C4-2B (cell line): ENCODE data around the gene CENPC.

ENCODE experiments used
- ZFX ChIP-seq: fragments of 450-650 bp; IDR thresholded peaks from 2 replicates; pipeline ENCODE4 v1.6.1; 2017
- TF ChIP-seq, protein P1 (sequence below): fragments of 450-650 bp; conservative IDR thresholded peaks from 2 replicates; pipeline ENCODE4 v1.5.1; 2017; ENCODE audit warnings: mild to moderate bottlenecking

GRCh38 chr4:67556436-67556835 is 11.1 kb upstream of the CENPC start:
- TF ChIP-seq, protein P1, sequence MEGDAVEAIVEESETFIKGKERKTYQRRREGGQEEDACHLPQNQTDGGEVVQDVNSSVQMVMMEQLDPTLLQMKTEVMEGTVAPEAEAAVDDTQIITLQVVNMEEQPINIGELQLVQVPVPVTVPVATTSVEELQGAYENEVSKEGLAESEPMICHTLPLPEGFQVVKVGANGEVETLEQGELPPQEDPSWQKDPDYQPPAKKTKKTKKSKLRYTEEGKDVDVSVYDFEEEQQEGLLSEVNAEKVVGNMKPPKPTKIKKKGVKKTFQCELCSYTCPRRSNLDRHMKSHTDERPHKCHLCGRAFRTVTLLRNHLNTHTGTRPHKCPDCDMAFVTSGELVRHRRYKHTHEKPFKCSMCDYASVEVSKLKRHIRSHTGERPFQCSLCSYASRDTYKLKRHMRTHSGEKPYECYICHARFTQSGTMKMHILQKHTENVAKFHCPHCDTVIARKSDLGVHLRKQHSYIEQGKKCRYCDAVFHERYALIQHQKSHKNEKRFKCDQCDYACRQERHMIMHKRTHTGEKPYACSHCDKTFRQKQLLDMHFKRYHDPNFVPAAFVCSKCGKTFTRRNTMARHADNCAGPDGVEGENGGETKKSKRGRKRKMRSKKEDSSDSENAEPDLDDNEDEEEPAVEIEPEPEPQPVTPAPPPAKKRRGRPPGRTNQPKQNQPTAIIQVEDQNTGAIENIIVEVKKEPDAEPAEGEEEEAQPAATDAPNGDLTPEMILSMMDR: no peak
- TF ChIP-seq ZFX: no peak
